Liver (tissue), 9 donors: ENCODE data around the gene EPHA6. TPM values are rescaled to one million over a fixed set of nuclear protein-coding genes. Genes with fewer than 3 reads are reported as not detected.

Experiments
- DNase-seq: peaks from one replicate; pipeline ENCODE4 v3.0.0-alpha.2; 2017; ENCODE audit warnings: low spot score
- H3K27ac ChIP-seq, 2 donors: one replicate each; pipeline ENCODE4 v1.7.0; 2013; ENCODE audit warnings: inconsistent platforms in 2 of 2, low read length in 2 of 2, control low read depth in 1 of 2, low read depth in 1 of 2, mild to moderate bottlenecking in 1 of 2
- H3K27me3 ChIP-seq, 4 donors: one replicate each; pipeline versions ENCODE4 v1.6.1 to v1.7.0; 2013; ENCODE audit warnings: low read length in 3 of 4, inconsistent platforms in 1 of 4, mild to moderate bottlenecking in 1 of 4, moderate library complexity in 1 of 4; ENCODE audit not compliant: control insufficient read depth in 4 of 4, insufficient read depth in 4 of 4
- H3K36me3 ChIP-seq, 4 donors: one replicate each; pipeline versions ENCODE4 v1.6.1 to v1.7.0; 2013; ENCODE audit warnings: low read length in 3 of 4, mild to moderate bottlenecking in 3 of 4, low read depth in 1 of 4, moderate library complexity in 1 of 4; ENCODE audit not compliant: control insufficient read depth in 4 of 4, insufficient read depth in 3 of 4
- H3K4me1 ChIP-seq, 4 donors: one replicate each; pipeline versions ENCODE4 v1.6.1 to v1.7.0; 2013; ENCODE audit warnings: low read length in 3 of 4, mild to moderate bottlenecking in 3 of 4, moderate library complexity in 1 of 4; ENCODE audit not compliant: control insufficient read depth in 4 of 4, insufficient read depth in 4 of 4
- H3K4me3 ChIP-seq, 3 donors: one replicate each; pipeline versions ENCODE4 v1.6.1 to v1.7.0; 2013; ENCODE audit warnings: low read length in 3 of 3, control low read depth in 1 of 3, low read depth in 1 of 3, mild to moderate bottlenecking in 1 of 3
- H3K9ac ChIP-seq, 2 donors: one replicate each; pipeline ENCODE4 v1.7.0; 2013; ENCODE audit warnings: low read length in 2 of 2, mild to moderate bottlenecking in 2 of 2, moderate library complexity in 2 of 2, control low read depth in 1 of 2, low read depth in 1 of 2
- H3K9me3 ChIP-seq, 4 donors: one replicate each; pipeline versions ENCODE4 v1.6.1 to v1.7.0; 2013; ENCODE audit warnings: low read length in 3 of 4; ENCODE audit not compliant: control insufficient read depth in 4 of 4
- EGR1 ChIP-seq, 2 donors: IDR thresholded peaks; 2 replicates each; pipeline ENCODE4 v1.6.1; 2016 to 2018; ENCODE audit warnings: antibody characterized with exemption in 2 of 2, low read depth in 2 of 2
- FOXA1 ChIP-seq: IDR thresholded peaks from 2 replicates; pipeline ENCODE4 v1.6.1; 2016; ENCODE audit warnings: antibody characterized with exemption
- FOXA2 ChIP-seq: IDR thresholded peaks from 2 replicates; pipeline ENCODE4 v1.6.1; 2016; ENCODE audit warnings: antibody characterized with exemption
- GABPA ChIP-seq, 2 donors: IDR thresholded peaks in 1 of 2; conservative IDR thresholded peaks in 1 of 2; 2 replicates each; pipeline ENCODE4 v1.6.1; 2016; ENCODE audit warnings: antibody characterized with exemption in 2 of 2, mild to moderate bottlenecking in 1 of 2, moderate library complexity in 1 of 2
- HNF4A ChIP-seq, 2 donors: conservative IDR thresholded peaks; 2 replicates each; pipeline ENCODE4 v1.6.1; 2016; ENCODE audit warnings: antibody characterized with exemption in 2 of 2, mild to moderate bottlenecking in 2 of 2
- HNF4G ChIP-seq: IDR thresholded peaks from 2 replicates; pipeline ENCODE4 v1.6.1; 2016; ENCODE audit warnings: antibody characterized with exemption
- JUND ChIP-seq, 2 donors: IDR thresholded peaks; 2 replicates each; pipeline ENCODE4 v1.6.1; 2016; ENCODE audit warnings: antibody characterized with exemption in 2 of 2
- NR2F2 ChIP-seq: IDR thresholded peaks from 2 replicates; pipeline ENCODE4 v1.6.1; 2016; ENCODE audit warnings: antibody characterized with exemption
- RAD21 ChIP-seq, 2 donors: IDR thresholded peaks; 2 replicates each; pipeline ENCODE4 v1.6.1; 2016; ENCODE audit warnings: antibody characterized with exemption in 2 of 2, mild to moderate bottlenecking in 2 of 2
- RXRA ChIP-seq, 2 donors: IDR thresholded peaks; 2 replicates each; pipeline ENCODE4 v1.6.1; 2017 to 2018; ENCODE audit warnings: antibody characterized with exemption in 2 of 2, mild to moderate bottlenecking in 1 of 2
- SP1 ChIP-seq: IDR thresholded peaks from 2 replicates; pipeline ENCODE4 v1.6.1; 2018; ENCODE audit warnings: antibody characterized with exemption, mild to moderate bottlenecking
- TAF1 ChIP-seq: conservative IDR thresholded peaks from 2 replicates; pipeline ENCODE4 v1.6.1; 2016; ENCODE audit warnings: antibody characterized with exemption, mild to moderate bottlenecking
- YY1 ChIP-seq: IDR thresholded peaks from 2 replicates; pipeline ENCODE4 v1.6.1; 2016; ENCODE audit warnings: antibody characterized with exemption, mild to moderate bottlenecking
- WGBS: extraction: QIAGEN DNeasy Blood & Tissue Kit; methylation state at CpG from one replicate; pipeline ENCODE4 v1.1.7; 2013; 5-methylcytosine and 5-hydroxymethylcytosine counted together
- polyA plus RNA-seq, 2 donors: library from polyadenylated mRNA; stranded (reverse) in 1 of 2; unstranded in 1 of 2; fragments of 200-250 nt in 1 of 2; fragments of >200 nt in 1 of 2; fragmentation: Nextera tagmentation in 1 of 2; extraction: Ambion mirVana in 1 of 2; gene quantifications; one replicate each; pipeline versions ENCODE4 v1.2.1 to v1.2.3, GENCODE V29; 2013 to 2015
- total RNA-seq, 2 donors: library from RNA; depleted of rRNA; stranded (reverse); fragments of >200 nt; gene quantifications; one replicate each; pipeline ENCODE4 v1.2.3, GENCODE V29; 2014
- TF ChIP-seq, protein P1 (sequence below): IDR thresholded peaks from 2 replicates; pipeline ENCODE4 v1.6.1; 2016; ENCODE audit warnings: antibody characterized with exemption, mild to moderate bottlenecking
- TF ChIP-seq, protein P2 (sequence below): IDR thresholded peaks from 2 replicates; pipeline ENCODE4 v1.6.1; 2016; ENCODE audit warnings: antibody characterized with exemption
- TF ChIP-seq, protein P3 (sequence below): IDR thresholded peaks from 2 replicates; pipeline ENCODE4 v1.6.1; 2016; ENCODE audit warnings: antibody characterized with exemption
- TF ChIP-seq, protein P4 (sequence below): fragments of 150-350 bp; IDR thresholded peaks from 2 replicates; pipeline ENCODE4 v1.5.1; 2017; ENCODE audit warnings: improper control_type of control experiment, low read depth, low read length; ENCODE audit not compliant: missing input control
- TF ChIP-seq, protein P5 (sequence below): IDR thresholded peaks from 2 replicates; pipeline ENCODE4 v1.6.1; 2016; ENCODE audit warnings: antibody characterized with exemption
- donor health status: healthy.
- donor health status: healthy.
- donor health status: healthy.
- donor health status: healthy.
- donor health status: healthy.

Gene EPHA6
- total and polyA plus RNA-seq, 4 donors: 0.05 to 0.17 (median 0.05) TPM; not detected in 1

DNA sequence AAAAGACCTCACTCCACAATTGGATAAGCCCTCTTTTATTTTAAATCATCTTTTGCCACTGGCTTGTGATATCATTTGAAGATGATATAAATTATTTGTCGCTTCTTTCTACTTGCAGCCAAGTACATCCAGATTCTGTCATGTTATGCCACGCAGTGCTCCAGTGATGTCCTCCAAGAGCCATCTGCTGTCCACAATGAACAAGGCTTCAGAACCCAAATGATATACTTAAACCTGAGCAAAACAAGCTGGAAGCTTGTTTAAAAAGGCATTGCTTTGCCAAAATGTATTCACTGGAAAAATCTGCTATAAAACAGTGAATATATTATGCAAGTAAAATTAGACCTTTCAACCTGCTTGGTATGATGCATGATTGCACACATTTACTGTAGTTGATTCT, 891.4 kb downstream of the EPHA6 start:
- TF ChIP-seq FOXA1 (no peak), HNF4G (no peak), RAD21 (IDR thresholded peaks at IDR 0.05) (no peak), HNF4A (conservative IDR thresholded peaks at IDR 0.05) (no peak), TAF1 (no peak), GABPA (IDR thresholded peaks at IDR 0.05 in 1 of 2, conservative IDR thresholded peaks at IDR 0.05 in 1 of 2) (no peak), JUND (IDR thresholded peaks at IDR 0.05) (no peak), EGR1 (IDR thresholded peaks at IDR 0.05; ENCODE audit: low read depth in 2 of 2) (no peak), YY1 (no peak), SP1 (no peak), FOXA2 (no peak), NR2F2 (no peak), RXRA (IDR thresholded peaks at IDR 0.05) (no peak)
- TF ChIP-seq, protein P1, sequence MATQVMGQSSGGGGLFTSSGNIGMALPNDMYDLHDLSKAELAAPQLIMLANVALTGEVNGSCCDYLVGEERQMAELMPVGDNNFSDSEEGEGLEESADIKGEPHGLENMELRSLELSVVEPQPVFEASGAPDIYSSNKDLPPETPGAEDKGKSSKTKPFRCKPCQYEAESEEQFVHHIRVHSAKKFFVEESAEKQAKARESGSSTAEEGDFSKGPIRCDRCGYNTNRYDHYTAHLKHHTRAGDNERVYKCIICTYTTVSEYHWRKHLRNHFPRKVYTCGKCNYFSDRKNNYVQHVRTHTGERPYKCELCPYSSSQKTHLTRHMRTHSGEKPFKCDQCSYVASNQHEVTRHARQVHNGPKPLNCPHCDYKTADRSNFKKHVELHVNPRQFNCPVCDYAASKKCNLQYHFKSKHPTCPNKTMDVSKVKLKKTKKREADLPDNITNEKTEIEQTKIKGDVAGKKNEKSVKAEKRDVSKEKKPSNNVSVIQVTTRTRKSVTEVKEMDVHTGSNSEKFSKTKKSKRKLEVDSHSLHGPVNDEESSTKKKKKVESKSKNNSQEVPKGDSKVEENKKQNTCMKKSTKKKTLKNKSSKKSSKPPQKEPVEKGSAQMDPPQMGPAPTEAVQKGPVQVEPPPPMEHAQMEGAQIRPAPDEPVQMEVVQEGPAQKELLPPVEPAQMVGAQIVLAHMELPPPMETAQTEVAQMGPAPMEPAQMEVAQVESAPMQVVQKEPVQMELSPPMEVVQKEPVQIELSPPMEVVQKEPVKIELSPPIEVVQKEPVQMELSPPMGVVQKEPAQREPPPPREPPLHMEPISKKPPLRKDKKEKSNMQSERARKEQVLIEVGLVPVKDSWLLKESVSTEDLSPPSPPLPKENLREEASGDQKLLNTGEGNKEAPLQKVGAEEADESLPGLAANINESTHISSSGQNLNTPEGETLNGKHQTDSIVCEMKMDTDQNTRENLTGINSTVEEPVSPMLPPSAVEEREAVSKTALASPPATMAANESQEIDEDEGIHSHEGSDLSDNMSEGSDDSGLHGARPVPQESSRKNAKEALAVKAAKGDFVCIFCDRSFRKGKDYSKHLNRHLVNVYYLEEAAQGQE: no peak
- TF ChIP-seq, protein P2, sequence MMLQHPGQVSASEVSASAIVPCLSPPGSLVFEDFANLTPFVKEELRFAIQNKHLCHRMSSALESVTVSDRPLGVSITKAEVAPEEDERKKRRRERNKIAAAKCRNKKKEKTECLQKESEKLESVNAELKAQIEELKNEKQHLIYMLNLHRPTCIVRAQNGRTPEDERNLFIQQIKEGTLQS: no peak
- TF ChIP-seq, protein P3, sequence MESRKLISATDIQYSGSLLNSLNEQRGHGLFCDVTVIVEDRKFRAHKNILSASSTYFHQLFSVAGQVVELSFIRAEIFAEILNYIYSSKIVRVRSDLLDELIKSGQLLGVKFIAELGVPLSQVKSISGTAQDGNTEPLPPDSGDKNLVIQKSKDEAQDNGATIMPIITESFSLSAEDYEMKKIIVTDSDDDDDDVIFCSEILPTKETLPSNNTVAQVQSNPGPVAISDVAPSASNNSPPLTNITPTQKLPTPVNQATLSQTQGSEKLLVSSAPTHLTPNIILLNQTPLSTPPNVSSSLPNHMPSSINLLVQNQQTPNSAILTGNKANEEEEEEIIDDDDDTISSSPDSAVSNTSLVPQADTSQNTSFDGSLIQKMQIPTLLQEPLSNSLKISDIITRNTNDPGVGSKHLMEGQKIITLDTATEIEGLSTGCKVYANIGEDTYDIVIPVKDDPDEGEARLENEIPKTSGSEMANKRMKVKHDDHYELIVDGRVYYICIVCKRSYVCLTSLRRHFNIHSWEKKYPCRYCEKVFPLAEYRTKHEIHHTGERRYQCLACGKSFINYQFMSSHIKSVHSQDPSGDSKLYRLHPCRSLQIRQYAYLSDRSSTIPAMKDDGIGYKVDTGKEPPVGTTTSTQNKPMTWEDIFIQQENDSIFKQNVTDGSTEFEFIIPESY: no peak
- TF ChIP-seq, protein P4, sequence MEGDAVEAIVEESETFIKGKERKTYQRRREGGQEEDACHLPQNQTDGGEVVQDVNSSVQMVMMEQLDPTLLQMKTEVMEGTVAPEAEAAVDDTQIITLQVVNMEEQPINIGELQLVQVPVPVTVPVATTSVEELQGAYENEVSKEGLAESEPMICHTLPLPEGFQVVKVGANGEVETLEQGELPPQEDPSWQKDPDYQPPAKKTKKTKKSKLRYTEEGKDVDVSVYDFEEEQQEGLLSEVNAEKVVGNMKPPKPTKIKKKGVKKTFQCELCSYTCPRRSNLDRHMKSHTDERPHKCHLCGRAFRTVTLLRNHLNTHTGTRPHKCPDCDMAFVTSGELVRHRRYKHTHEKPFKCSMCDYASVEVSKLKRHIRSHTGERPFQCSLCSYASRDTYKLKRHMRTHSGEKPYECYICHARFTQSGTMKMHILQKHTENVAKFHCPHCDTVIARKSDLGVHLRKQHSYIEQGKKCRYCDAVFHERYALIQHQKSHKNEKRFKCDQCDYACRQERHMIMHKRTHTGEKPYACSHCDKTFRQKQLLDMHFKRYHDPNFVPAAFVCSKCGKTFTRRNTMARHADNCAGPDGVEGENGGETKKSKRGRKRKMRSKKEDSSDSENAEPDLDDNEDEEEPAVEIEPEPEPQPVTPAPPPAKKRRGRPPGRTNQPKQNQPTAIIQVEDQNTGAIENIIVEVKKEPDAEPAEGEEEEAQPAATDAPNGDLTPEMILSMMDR: no peak
- TF ChIP-seq, protein P5, sequence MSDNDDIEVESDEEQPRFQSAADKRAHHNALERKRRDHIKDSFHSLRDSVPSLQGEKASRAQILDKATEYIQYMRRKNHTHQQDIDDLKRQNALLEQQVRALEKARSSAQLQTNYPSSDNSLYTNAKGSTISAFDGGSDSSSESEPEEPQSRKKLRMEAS: no peak
- no peak overlapping the region for H3K9ac ChIP-seq
- 83% methylated on average over 2 of the region's 2 CpGs for WGBS

More for the DNA sequence above, 891.4 kb downstream of the EPHA6 start:
- Histone ChIP-seq H3K27me3 (no peaks in the 10 kb centered on the region), H3K36me3 (no peaks in the 10 kb centered on the region), H3K27ac (no peak overlapping the region), H3K4me3 (no peak overlapping the region), H3K9me3 (no peaks in the 10 kb centered on the region), H3K4me1 (no peaks in the 10 kb centered on the region)
- no peak for DNase-seq
